HFF-Myc (cell line): ENCODE data around the gene ELN.
A peak's percentile ranks its signal among the peaks of the same experiment; 100 is the strongest.

Source experiments
- DNase-seq: peaks from one replicate; pipeline ENCODE4 v3.0.0-alpha.2; 2011; ENCODE audit warnings: low read depth; ENCODE audit errors: extremely low read depth
- H3K4me3 ChIP-seq: replicated peaks from 2 replicates; pipeline ENCODE4 v1.5.1; 2011; ENCODE audit warnings: low read depth, mild to moderate bottlenecking, control low read depth, low read length
- CTCF ChIP-seq: IDR thresholded peaks from 2 replicates; pipeline ENCODE4 v1.5.1; 2012; ENCODE audit warnings: mild to moderate bottlenecking, low read depth, low read length, control low read depth; ENCODE audit errors: missing control alignments

The ELN gene

GRCh38 chr7:74039337-74039736 lies 11.4 kb downstream of the ELN start:
- DNase-seq = no peak
- no peak overlapping the region for H3K4me3 ChIP-seq
- TF ChIP-seq CTCF = no peak

- no peak for TF ChIP-seq CTCF
- no peak overlapping the region for H3K4me3 ChIP-seq
- peak; percentile 63 for DNase-seq
These were observed 12.3 kb downstream of the ELN start for GRCh38 chr7:74040101-74040790.

- no peak overlapping the region for H3K4me3 ChIP-seq
- DNase-seq = no peak
- TF ChIP-seq CTCF = no peak
These were observed 13.0 kb downstream of the ELN start for GRCh38 chr7:74040791-74041520.

GRCh38 chr7:74042746-74043522 lies 15.0 kb downstream of the ELN start:
- no peak for DNase-seq
- TF ChIP-seq CTCF = no peak
- peak overlapping the region; percentile 9; the same call in 1 of the 2 replicates for H3K4me3 ChIP-seq

- peak overlapping the region; percentile 9; the same call in 1 of the 2 replicates for H3K4me3 ChIP-seq
- DNase-seq = peak; percentile 76
These were observed 15.6 kb downstream of the ELN start for GRCh38 chr7:74043523-74043951.

More at GRCh38 chr7:74043523-74043951, 15.6 kb downstream of the ELN start:
- TF ChIP-seq CTCF = no peak
